Neutrophil (primary cell): ENCODE measurements around the gene ANXA10.

ENCODE experiments used
- H3K27ac ChIP-seq: fragments of 200-600 bp; sonication (generic); 2 replicates; pipeline ENCODE4 v1.5.1; 2016; ENCODE audit warnings: mild to moderate bottlenecking, moderate library complexity
- H3K27me3 ChIP-seq: fragments of 200-600 bp; sonication (generic); 2 replicates; pipeline ENCODE4 v1.6.0; 2016; ENCODE audit warnings: mild to moderate bottlenecking
- H3K36me3 ChIP-seq: fragments of 200-600 bp; sonication (generic); 2 replicates; pipeline ENCODE4 v1.5.1; 2017
- H3K4me1 ChIP-seq, 2 experiments: fragments of 200-600 bp in 1 of 2; sonication (generic) in 1 of 2; 1 replicate in 1 of 2; 2 replicates in 1 of 2; pipeline versions ENCODE4 v1.5.1 to v1.6.1; 2013 to 2016; ENCODE audit warnings: low read depth in 1 of 2, low read length in 1 of 2, mild to moderate bottlenecking in 1 of 2, moderate library complexity in 1 of 2; ENCODE audit not compliant: control insufficient read depth in 1 of 2, insufficient read depth in 1 of 2
- H3K4me3 ChIP-seq, 2 experiments: fragments of 200-600 bp in 1 of 2; sonication (generic) in 1 of 2; 1 replicate in 1 of 2; 2 replicates in 1 of 2; pipeline ENCODE4 v1.5.1; 2013 to 2016; ENCODE audit warnings: low read depth in 1 of 2, low read length in 1 of 2, mild to moderate bottlenecking in 1 of 2, moderate library complexity in 1 of 2
- H3K9me3 ChIP-seq: fragments of 200-600 bp; sonication (generic); 2 replicates; pipeline ENCODE4 v1.5.1; 2016
- CTCF ChIP-seq: fragments of 200-600 bp; sonication (generic); IDR thresholded peaks from 2 replicates; pipeline ENCODE4 v1.5.1; 2016; ENCODE audit warnings: antibody characterized with exemption

ANXA10 gene

GRCh38 chr4:168063031-168063430, 29.3 kb upstream of the ANXA10 start:
- no peaks in the 10 kb centered on the region for H3K27me3 ChIP-seq
- no peaks in the 10 kb centered on the region for H3K4me1 ChIP-seq
- H3K27ac ChIP-seq = no peak overlapping the region
- H3K9me3 ChIP-seq = no peaks in the 10 kb centered on the region
- H3K4me3 ChIP-seq = no peak overlapping the region
- TF ChIP-seq CTCF = no peak
- H3K36me3 ChIP-seq = no peaks in the 10 kb centered on the region

GRCh38 chr4:168070903-168071302, 21.4 kb upstream of the ANXA10 start:
- H3K27me3 ChIP-seq = no peaks in the 10 kb centered on the region
- no peaks in the 10 kb centered on the region for H3K4me1 ChIP-seq
- H3K27ac ChIP-seq = no peak overlapping the region
- H3K36me3 ChIP-seq = no peaks in the 10 kb centered on the region
- TF ChIP-seq CTCF = no peak
- no peaks in the 10 kb centered on the region for H3K9me3 ChIP-seq
- H3K4me3 ChIP-seq = no peak overlapping the region

GRCh38 chr4:168071304-168071703, 21.0 kb upstream of the ANXA10 start:
- no peaks in the 10 kb centered on the region for H3K4me1 ChIP-seq
- H3K9me3 ChIP-seq = no peaks in the 10 kb centered on the region
- no peak overlapping the region for H3K4me3 ChIP-seq
- H3K36me3 ChIP-seq = no peaks in the 10 kb centered on the region
- H3K27ac ChIP-seq = no peak overlapping the region
- no peaks in the 10 kb centered on the region for H3K27me3 ChIP-seq
- TF ChIP-seq CTCF = no peak

- no peak for TF ChIP-seq CTCF
- Histone ChIP-seq H3K27me3 (no peaks in the 10 kb centered on the region), H3K36me3 (no peaks in the 10 kb centered on the region), H3K4me3 (no peak overlapping the region), H3K27ac (no peak overlapping the region), H3K4me1 (no peaks in the 10 kb centered on the region), H3K9me3 (no peaks in the 10 kb centered on the region)
Observed at GRCh38 chr4:168074861-168075260, 17.5 kb upstream of the ANXA10 start.

GRCh38 chr4:168076989-168077725, 15.2 kb upstream of the ANXA10 start:
- H3K36me3 ChIP-seq = no peaks in the 10 kb centered on the region

More at GRCh38 chr4:168076989-168077725, 15.2 kb upstream of the ANXA10 start:
- H3K4me3 ChIP-seq = no peak overlapping the region
- H3K9me3 ChIP-seq = no peaks in the 10 kb centered on the region
- no peak for TF ChIP-seq CTCF
- no peak overlapping the region for H3K27ac ChIP-seq
- H3K27me3 ChIP-seq = no peaks in the 10 kb centered on the region
- no peaks in the 10 kb centered on the region for H3K4me1 ChIP-seq
